Lung (tissue), 12 donors: Measurements from ENCODE around the gene CDC42. TPM values are rescaled to one million over a fixed set of nuclear protein-coding genes. Genes with fewer than 3 reads are reported as not detected.
"Not testable (repeated sequence)": the region's sequence is repeated elsewhere in the genome, so short reads cannot be mapped to it uniquely, and the experiment has no call there.

Experiments
- ATAC-seq: fragments of 200-7000 bp; cut with Tn5 transposase; one replicate; pipeline ENCODE4 v1.9.1; 2020; ENCODE audit warnings: moderate number of reproducible peaks; ENCODE audit not compliant: insufficient read depth, low FRiP score
- DNase-seq, 3 donors: peaks; one replicate each; pipeline ENCODE4 v3.0.0-alpha.2; 2013 to 2017
- H3K27ac ChIP-seq, 2 donors: one replicate each; pipeline ENCODE4 v1.5.1; 2013; ENCODE audit warnings: mild to moderate bottlenecking in 2 of 2, moderate library complexity in 2 of 2, control low read depth in 1 of 2, inconsistent platforms in 1 of 2, low read depth in 1 of 2, low read length in 1 of 2
- H3K27me3 ChIP-seq, 3 donors: one replicate each; pipeline ENCODE4 v1.5.1; 2013; ENCODE audit warnings: low read length in 2 of 3; ENCODE audit not compliant: control insufficient read depth in 3 of 3, insufficient read depth in 3 of 3
- H3K36me3 ChIP-seq, 4 donors: one replicate each; pipeline ENCODE4 v1.5.1; 2013; ENCODE audit warnings: low read length in 4 of 4, mild to moderate bottlenecking in 1 of 4, moderate library complexity in 1 of 4; ENCODE audit not compliant: control insufficient read depth in 4 of 4, insufficient read depth in 4 of 4
- H3K4me1 ChIP-seq, 5 donors: one replicate each; pipeline ENCODE4 v1.5.1; 2013; ENCODE audit warnings: low read length in 5 of 5, mild to moderate bottlenecking in 2 of 5, moderate library complexity in 1 of 5; ENCODE audit not compliant: control insufficient read depth in 5 of 5, insufficient read depth in 5 of 5
- H3K4me3 ChIP-seq: one replicate; pipeline ENCODE4 v1.5.1; 2013; ENCODE audit warnings: mild to moderate bottlenecking, control low read depth, moderate library complexity
- H3K9ac ChIP-seq, 2 donors: one replicate each; pipeline ENCODE4 v1.5.1; 2013; ENCODE audit warnings: low read length in 2 of 2, control low read depth in 1 of 2; ENCODE audit not compliant: insufficient read depth in 1 of 2
- H3K9me3 ChIP-seq, 4 donors: one replicate each; pipeline ENCODE4 v1.5.1; 2013; ENCODE audit warnings: low read length in 3 of 4, mild to moderate bottlenecking in 1 of 4, moderate library complexity in 1 of 4; ENCODE audit not compliant: control insufficient read depth in 4 of 4, insufficient read depth in 3 of 4
- whole genome bisulfite sequencing, 2 donors: extraction: QIAGEN DNeasy Blood & Tissue Kit; methylation state at CpG; one replicate each; pipeline ENCODE4 v1.1.7; 2013; 5-methylcytosine and 5-hydroxymethylcytosine counted together
- polyA plus RNA-seq, 2 donors: library from polyadenylated mRNA; stranded (reverse); fragments of 200-250 nt; gene quantifications; one replicate each; pipeline ENCODE4 v1.2.1, GENCODE V29; 2013
- total RNA-seq, 2 donors: library from RNA; depleted of rRNA in 1 of 2; stranded (reverse); fragments of >200 nt in 1 of 2; gene quantifications; one replicate each; pipeline ENCODE4 v1.2.1, GENCODE V29; 2014 to 2021
- TF ChIP-seq, protein P1 (sequence below): IDR thresholded peaks from 2 replicates; pipeline ENCODE4 v1.5.1; 2012; ENCODE audit warnings: mild to moderate bottlenecking; ENCODE audit errors: control extremely low read depth, extremely low read depth
- donor health status: control.
- donor health status: control.
- donor health status: Bipolar disorder and iron deficiency.
- donor health status: healthy.
- donor health status: DM: yes; HTN: yes; CAD: no.

CDC42 gene
- total and polyA plus RNA-seq, 4 donors = 137 to 231 (median 219) TPM

DNA sequence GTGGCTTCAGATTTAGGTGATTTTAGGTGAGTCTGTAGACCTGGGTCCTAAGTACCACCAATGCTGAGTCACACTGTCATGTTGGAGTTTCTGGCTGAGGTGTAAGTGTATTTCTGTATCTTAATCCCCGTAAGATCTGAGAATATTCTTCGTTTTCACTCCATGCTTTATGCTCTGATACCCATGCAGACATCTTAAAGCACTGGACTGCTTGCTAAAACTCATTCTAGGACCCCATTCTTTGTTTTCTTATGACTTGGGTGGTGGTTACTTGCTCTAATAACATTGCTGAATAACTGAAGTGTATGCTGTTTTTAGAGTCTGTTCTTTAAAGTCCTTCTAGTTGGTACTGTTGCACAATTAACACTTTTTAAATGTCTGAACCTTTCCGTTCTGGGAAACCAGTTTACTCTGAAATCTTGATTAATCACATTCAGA lies 36.6 kb downstream of the CDC42 start:
- no peak overlapping the region for H3K9ac ChIP-seq

DNA sequence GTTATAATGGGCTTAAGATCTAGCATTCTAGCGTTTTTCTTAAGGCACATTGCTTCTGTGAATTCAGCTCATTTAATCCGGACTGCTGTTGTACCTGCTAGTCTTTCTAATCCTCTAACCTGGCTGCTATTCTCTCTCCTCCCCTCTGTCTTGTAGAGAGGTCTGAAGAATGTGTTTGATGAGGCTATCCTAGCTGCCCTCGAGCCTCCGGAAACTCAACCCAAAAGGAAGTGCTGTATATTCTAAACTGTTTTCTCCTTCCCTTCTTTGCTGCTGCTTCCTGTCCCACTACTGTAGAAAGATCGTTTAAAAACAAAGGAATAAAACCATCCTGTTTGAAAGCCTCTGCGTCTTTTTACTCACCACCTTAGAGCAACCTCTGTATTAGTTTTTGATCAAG lies 37.3 kb downstream of the CDC42 start:
- no peak for ATAC-seq
- H3K27me3 ChIP-seq = no peaks in the 10 kb centered on the region
- H3K4me3 ChIP-seq = no peak overlapping the region
- no peak overlapping the region for H3K9ac ChIP-seq
- peak overlapping the region in 1 of 2 donors; percentile 49 for H3K27ac ChIP-seq
- no peak for DNase-seq
- TF ChIP-seq, protein P1, sequence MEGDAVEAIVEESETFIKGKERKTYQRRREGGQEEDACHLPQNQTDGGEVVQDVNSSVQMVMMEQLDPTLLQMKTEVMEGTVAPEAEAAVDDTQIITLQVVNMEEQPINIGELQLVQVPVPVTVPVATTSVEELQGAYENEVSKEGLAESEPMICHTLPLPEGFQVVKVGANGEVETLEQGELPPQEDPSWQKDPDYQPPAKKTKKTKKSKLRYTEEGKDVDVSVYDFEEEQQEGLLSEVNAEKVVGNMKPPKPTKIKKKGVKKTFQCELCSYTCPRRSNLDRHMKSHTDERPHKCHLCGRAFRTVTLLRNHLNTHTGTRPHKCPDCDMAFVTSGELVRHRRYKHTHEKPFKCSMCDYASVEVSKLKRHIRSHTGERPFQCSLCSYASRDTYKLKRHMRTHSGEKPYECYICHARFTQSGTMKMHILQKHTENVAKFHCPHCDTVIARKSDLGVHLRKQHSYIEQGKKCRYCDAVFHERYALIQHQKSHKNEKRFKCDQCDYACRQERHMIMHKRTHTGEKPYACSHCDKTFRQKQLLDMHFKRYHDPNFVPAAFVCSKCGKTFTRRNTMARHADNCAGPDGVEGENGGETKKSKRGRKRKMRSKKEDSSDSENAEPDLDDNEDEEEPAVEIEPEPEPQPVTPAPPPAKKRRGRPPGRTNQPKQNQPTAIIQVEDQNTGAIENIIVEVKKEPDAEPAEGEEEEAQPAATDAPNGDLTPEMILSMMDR = no peak
- H3K36me3 ChIP-seq = peaks cover 6 to 39% (median 25%) of the 10 kb centered on the region in 4 donors
- no peaks in the 10 kb centered on the region for H3K9me3 ChIP-seq
- 4 to 5% methylated on average over 6 of the region's 6 CpGs for WGBS, 2 donors
- H3K4me1 ChIP-seq = peaks cover 0 to 30% (median 9%) of the 10 kb centered on the region in 5 donors

More for the DNA sequence above, 36.6 kb downstream of the CDC42 start:
- no peak overlapping the region for H3K4me3 ChIP-seq
- H3K36me3 ChIP-seq = peaks cover 6 to 37% (median 24%) of the 10 kb centered on the region in 4 donors
- H3K27me3 ChIP-seq = no peaks in the 10 kb centered on the region
- TF ChIP-seq, protein P1 = no peak
- ATAC-seq (peak; percentile 11), DNase-seq (no peak)
- peaks cover 0 to 30% (median 9%) of the 10 kb centered on the region in 5 donors for H3K4me1 ChIP-seq
- H3K9me3 ChIP-seq = no peaks in the 10 kb centered on the region
- 43 to 47% methylated on average over 3 of the region's 3 CpGs for WGBS, 2 donors
- H3K27ac ChIP-seq = no peak overlapping the region

DNA sequence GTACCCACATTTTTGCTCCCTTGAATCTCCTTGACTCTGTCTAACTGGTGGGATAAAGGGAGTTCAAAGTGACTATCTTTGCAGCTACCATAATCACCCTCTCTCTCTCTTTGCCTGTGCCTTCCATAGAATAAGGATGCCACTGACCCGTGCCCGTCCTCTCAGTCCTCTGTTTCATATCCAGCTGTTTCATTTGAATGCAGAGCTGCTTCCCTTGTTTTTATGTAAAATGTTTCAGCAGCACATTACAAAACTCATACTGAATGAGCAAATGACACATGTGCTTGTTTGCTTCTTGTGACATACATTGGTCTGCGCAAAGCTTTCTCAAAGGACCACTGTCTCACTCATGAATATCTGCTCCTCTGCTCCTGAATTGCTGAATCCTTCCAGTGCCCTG lies 38.4 kb downstream of the CDC42 start:
- no peak overlapping the region for H3K9ac ChIP-seq
- no peak overlapping the region for H3K27ac ChIP-seq
- peaks cover 0 to 30% (median 9%) of the 10 kb centered on the region in 5 donors for H3K4me1 ChIP-seq
- TF ChIP-seq, protein P1 = no peak
- H3K27me3 ChIP-seq = no peaks in the 10 kb centered on the region
- DNase-seq (no peak), ATAC-seq (no peak)
- peaks cover 7 to 39% (median 27%) of the 10 kb centered on the region in 4 donors for H3K36me3 ChIP-seq
- H3K4me3 ChIP-seq = no peak overlapping the region
- whole genome bisulfite sequencing, 2 donors = 34 to 70% methylated on average over 3 of the region's 3 CpGs
- H3K9me3 ChIP-seq = no peaks in the 10 kb centered on the region

DNA sequence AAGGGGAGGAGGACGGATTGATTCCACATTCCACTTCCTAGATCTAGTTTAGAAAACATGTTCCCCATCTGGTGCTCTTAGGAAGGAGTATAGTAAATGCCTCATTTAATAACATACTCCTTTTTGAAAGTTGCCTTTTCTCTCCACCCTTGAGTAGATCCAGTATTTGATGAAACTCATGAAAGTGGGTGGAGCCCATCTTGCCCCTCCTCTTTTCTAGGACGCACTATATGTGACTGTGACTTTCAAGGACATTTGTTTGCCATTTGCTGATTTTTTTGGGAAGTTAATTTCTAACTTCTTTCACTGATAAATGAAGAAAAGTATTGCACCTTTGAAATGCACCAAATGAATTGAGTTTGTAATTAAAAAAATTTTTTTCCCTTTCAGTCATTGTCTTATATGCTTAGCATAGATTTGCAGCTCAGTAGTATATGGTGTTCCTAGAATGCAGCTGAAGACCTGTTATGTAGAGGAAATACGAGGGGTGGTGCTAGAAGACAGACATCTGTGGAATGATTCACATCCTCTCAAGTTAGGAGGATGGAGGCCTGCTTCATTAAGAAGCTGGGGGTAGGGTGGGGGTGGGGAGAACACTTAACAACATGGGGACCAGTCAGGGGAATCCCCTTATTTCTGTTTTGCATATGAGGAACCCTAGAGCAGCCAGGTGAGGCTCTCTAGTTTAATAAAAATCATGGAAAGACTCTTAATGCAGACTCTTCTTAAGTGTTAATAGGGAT lies 39.7 kb downstream of the CDC42 start:
- ATAC-seq, H3K27ac ChIP-seq, H3K9ac ChIP-seq, H3K27me3 ChIP-seq, DNase-seq, H3K4me3 ChIP-seq, H3K9me3 ChIP-seq: not testable (repeated sequence)
- Histone ChIP-seq H3K36me3 (peaks cover 14 to 38% (median 27%) of the 10 kb centered on the region in 4 donors), H3K4me1 (peaks cover 0 to 29% (median 9%) of the 10 kb centered on the region in 5 donors)
- WGBS, 2 donors = 20 to 50% methylated on average over 2 of the region's 3 CpGs
